Thymus (tissue), 14 donors: ENCODE results near the gene NR2C2AP. TPM values are rescaled to one million over a fixed set of nuclear protein-coding genes. Genes with fewer than 3 reads are reported as not detected.

Source experiments
- DNase-seq, 9 donors: peaks; one replicate each; pipeline ENCODE4 v3.0.0-alpha.2; 2013; ENCODE audit warnings: low spot score in 9 of 9, low read depth in 6 of 9, missing footprints in 1 of 9
- H3K27ac ChIP-seq, 2 donors: one replicate each; pipeline ENCODE4 v1.5.1; 2013; ENCODE audit warnings: control low read depth in 1 of 2, low read depth in 1 of 2, low read length in 1 of 2, mild to moderate bottlenecking in 1 of 2, moderate library complexity in 1 of 2
- H3K27me3 ChIP-seq, 2 donors: one replicate each; pipeline ENCODE4 v1.5.1; 2013; ENCODE audit warnings: low read length in 1 of 2; ENCODE audit not compliant: control insufficient read depth in 2 of 2, insufficient read depth in 1 of 2
- H3K36me3 ChIP-seq, 2 donors: one replicate each; pipeline ENCODE4 v1.5.1; 2013; ENCODE audit warnings: low read length in 1 of 2, mild to moderate bottlenecking in 1 of 2, moderate library complexity in 1 of 2; ENCODE audit not compliant: control insufficient read depth in 2 of 2, insufficient read depth in 2 of 2
- H3K4me1 ChIP-seq, 2 donors: one replicate each; pipeline ENCODE4 v1.5.1; 2013; ENCODE audit warnings: low read length in 2 of 2; ENCODE audit not compliant: control insufficient read depth in 2 of 2, insufficient read depth in 2 of 2
- H3K4me3 ChIP-seq, 2 donors: one replicate each; pipeline ENCODE4 v1.5.1; 2013; ENCODE audit warnings: low read length in 2 of 2, control low read depth in 1 of 2, mild to moderate bottlenecking in 1 of 2
- H3K9me3 ChIP-seq, 2 donors: one replicate each; pipeline ENCODE4 v1.5.1; 2013; ENCODE audit warnings: low read length in 1 of 2, mild to moderate bottlenecking in 1 of 2; ENCODE audit not compliant: control insufficient read depth in 2 of 2, insufficient read depth in 1 of 2
- WGBS: extraction: QIAGEN DNeasy Blood & Tissue Kit; methylation state at CpG from one replicate; pipeline ENCODE4 v1.1.7; 2013; 5-methylcytosine and 5-hydroxymethylcytosine counted together
- long read RNA-seq, 10 donors: transcript quantifications; one replicate each; lab custom pipeline, GENCODE V29; 2026
- polyA plus RNA-seq: library from polyadenylated mRNA; stranded (reverse); fragments of 200-250 nt; gene quantifications from one replicate; pipeline ENCODE4 v1.2.3, GENCODE V29; 2013
- total RNA-seq: library from RNA; stranded (reverse); fragments of 120-200 nt; gene quantifications from one replicate; pipeline ENCODE4 v1.2.4, GENCODE V29; 2013
- donor health status: healthy.

NR2C2AP gene
- total RNA-seq (17.7 TPM), polyA plus RNA-seq (20.1 TPM)
- long read RNA-seq, donor 1, partial matches to known transcripts, result 0 of 6 reads
- long read RNA-seq, donor 1, other reads (novel, unspliced or antisense), result 0 of 6 reads
- long read RNA-seq, donor 2, transcript NR2C2AP-201 (5 exons, 1,293 nt), result major isoform, 10 of 174 reads
- long read RNA-seq, donor 2, partial matches to known transcripts, result 76 of 174 reads
- long read RNA-seq, donor 2, other reads (novel, unspliced or antisense), result 87 of 174 reads
- long read RNA-seq, donor 3, transcript NR2C2AP-201 (5 exons, 1,293 nt), result major isoform, 6 of 125 reads
- long read RNA-seq, donor 3, partial matches to known transcripts, result 87 of 125 reads
- long read RNA-seq, donor 3, other reads (novel, unspliced or antisense), result 25 of 125 reads
- long read RNA-seq, donor 4, partial matches to known transcripts, result 0 of 1 reads
- long read RNA-seq, donor 4, other reads (novel, unspliced or antisense), result 0 of 1 reads
- long read RNA-seq, donor 5, transcript NR2C2AP-201 (5 exons, 1,293 nt), result major isoform, 6 of 23 reads
- long read RNA-seq, donor 5, partial matches to known transcripts, result 11 of 23 reads
- long read RNA-seq, donor 5, other reads (novel, unspliced or antisense), result 0 of 23 reads
- long read RNA-seq, donor 6, partial matches to known transcripts, result 0 of 4 reads
- long read RNA-seq, donor 6, other reads (novel, unspliced or antisense), result 0 of 4 reads
- long read RNA-seq, donor 7, transcript NR2C2AP-201 (5 exons, 1,293 nt), result major isoform, 5 of 5 reads
- long read RNA-seq, donor 7, partial matches to known transcripts, result 0 of 5 reads
- long read RNA-seq, donor 7, other reads (novel, unspliced or antisense), result 0 of 5 reads
- long read RNA-seq, donor 8, partial matches to known transcripts, result 0 of 3 reads
- long read RNA-seq, donor 8, other reads (novel, unspliced or antisense), result 0 of 3 reads
- long read RNA-seq, donor 9, partial matches to known transcripts, result 0 of 3 reads
- long read RNA-seq, donor 9, other reads (novel, unspliced or antisense), result 0 of 3 reads
- long read RNA-seq, donor 10, partial matches to known transcripts, result 31 of 52 reads
- long read RNA-seq, donor 10, other reads (novel, unspliced or antisense), result 19 of 52 reads

- DNase-seq, result peak; percentile 76 to 95 (median 86)
- peaks cover 17 to 21% of the 10 kb centered on the region in 2 donors for H3K36me3 ChIP-seq
- peaks cover 9 to 14% of the 10 kb centered on the region in 2 donors for H3K4me1 ChIP-seq
- peak within 1 kb of the TSS; percentile 58 to 84 for H3K27ac ChIP-seq
- no peaks in the 10 kb centered on the region for H3K9me3 ChIP-seq
- 7% methylated on average over 60 of the region's 60 CpGs for WGBS
- peaks cover 0 to 20% of the 10 kb centered on the region in 2 donors for H3K27me3 ChIP-seq
- H3K4me3 ChIP-seq, result peak within 1 kb of the TSS; percentile 64 to 72
These were observed at the start of gene NR2C2AP for GRCh38 chr19:19203012-19203856. Gene NR2C2AP, minus strand, starts transcription at chr19:19203414. Its CDS starts 354 bp downstream, at chr19:19203060.

GRCh38 chr19:19250196-19250801, 47.1 kb upstream of the NR2C2AP start:
- Histone ChIP-seq H3K27me3 (peaks cover 0 to 10% of the 10 kb centered on the region in 2 donors), H3K27ac (no peak overlapping the region), H3K4me3 (no peak overlapping the region), H3K4me1 (no peaks in the 10 kb centered on the region), H3K9me3 (no peaks in the 10 kb centered on the region), H3K36me3 (no peaks in the 10 kb centered on the region)
- no peak for DNase-seq
- 86% methylated on average over 5 of the region's 5 CpGs for WGBS

- WGBS, result 86% methylated on average over 9 of the region's 9 CpGs
- no peak overlapping the region for H3K27ac ChIP-seq
- H3K27me3 ChIP-seq, result peaks cover 0 to 4% of the 10 kb centered on the region in 2 donors
- H3K4me1 ChIP-seq, result no peaks in the 10 kb centered on the region
- H3K4me3 ChIP-seq, result no peak overlapping the region
- no peaks in the 10 kb centered on the region for H3K36me3 ChIP-seq
- H3K9me3 ChIP-seq, result no peaks in the 10 kb centered on the region
- no peak for DNase-seq
These were observed 37.3 kb upstream of the NR2C2AP start for GRCh38 chr19:19240476-19240875.

- H3K27ac ChIP-seq, result no peak overlapping the region
- no peaks in the 10 kb centered on the region for H3K36me3 ChIP-seq
- no peaks in the 10 kb centered on the region for H3K4me1 ChIP-seq
- no peak overlapping the region for H3K4me3 ChIP-seq
- peaks cover 4 to 6% of the 10 kb centered on the region in 2 donors for H3K9me3 ChIP-seq
- no peak for DNase-seq
- peaks cover 0 to 4% of the 10 kb centered on the region in 2 donors for H3K27me3 ChIP-seq
These were observed 36.5 kb upstream of the NR2C2AP start for GRCh38 chr19:19239675-19240074.

DNA sequence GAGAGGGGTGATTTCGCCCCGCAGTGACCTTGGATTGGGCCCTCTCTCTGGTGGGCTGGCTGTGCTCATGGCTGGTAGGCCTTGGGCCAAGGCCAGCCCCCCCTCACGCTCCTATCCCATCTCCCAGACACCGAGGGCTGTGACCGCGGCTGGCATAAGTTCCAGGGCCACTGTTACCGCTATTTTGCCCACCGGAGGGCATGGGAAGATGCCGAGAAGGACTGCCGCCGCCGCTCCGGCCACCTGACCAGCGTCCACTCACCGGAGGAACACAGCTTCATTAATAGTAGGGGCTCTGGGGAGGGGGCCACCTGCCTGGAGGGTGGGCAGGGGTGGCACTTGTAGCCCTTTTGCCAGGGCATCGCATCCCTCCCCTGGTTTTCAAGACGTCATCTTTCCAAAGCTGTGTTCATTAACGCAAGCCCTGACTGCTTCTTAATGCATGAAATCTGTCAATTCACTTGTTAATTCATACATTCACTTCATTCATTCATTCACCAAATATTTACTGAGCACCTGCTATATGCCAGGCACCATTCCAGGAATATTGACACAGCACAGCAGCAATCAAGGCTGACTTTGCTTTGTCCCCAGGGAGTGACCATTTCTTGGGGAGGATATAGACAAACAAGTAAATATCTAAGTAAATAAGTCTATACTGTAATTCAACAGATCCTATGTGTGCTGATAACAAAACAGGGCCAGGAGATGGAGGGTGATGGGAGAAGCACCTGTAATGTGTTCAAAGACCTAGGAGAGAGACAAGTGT, 35.1 kb upstream of the NR2C2AP start:
- no peak for DNase-seq
- no peak overlapping the region for H3K27ac ChIP-seq
- peaks cover 8 to 18% of the 10 kb centered on the region in 2 donors for H3K9me3 ChIP-seq
- H3K27me3 ChIP-seq, result peaks cover 0 to 4% of the 10 kb centered on the region in 2 donors
- no peak overlapping the region for H3K4me3 ChIP-seq
- H3K4me1 ChIP-seq, result no peaks in the 10 kb centered on the region
- 89% methylated on average over 18 of the region's 18 CpGs for WGBS
- no peaks in the 10 kb centered on the region for H3K36me3 ChIP-seq

GRCh38 chr19:19236173-19236572, 33.0 kb upstream of the NR2C2AP start:
- Histone ChIP-seq H3K4me3 (no peak overlapping the region), H3K27me3 (peaks cover 0 to 5% of the 10 kb centered on the region in 2 donors), H3K9me3 (peaks cover 8 to 20% of the 10 kb centered on the region in 2 donors), H3K4me1 (no peaks in the 10 kb centered on the region), H3K27ac (no peak overlapping the region), H3K36me3 (no peaks in the 10 kb centered on the region)
- no peak for DNase-seq

- Histone ChIP-seq H3K4me1 (no peaks in the 10 kb centered on the region), H3K27me3 (peaks cover 0 to 2% of the 10 kb centered on the region in 2 donors), H3K4me3 (no peak overlapping the region), H3K36me3 (no peaks in the 10 kb centered on the region), H3K27ac (no peak overlapping the region), H3K9me3 (peaks cover 8 to 20% of the 10 kb centered on the region in 2 donors)
- 94% methylated on average over 2 of the region's 2 CpGs for WGBS
- no peak for DNase-seq
These were observed 31.1 kb upstream of the NR2C2AP start for GRCh38 chr19:19234220-19234816.
